CD4-positive, alpha-beta T cell (primary cell): ENCODE results near the gene SGTA. TPM values are rescaled to one million over a fixed set of nuclear protein-coding genes. Genes with fewer than 3 reads are reported as not detected.

Source experiments
- ATAC-seq: fragments of 200-7000 bp; cut with Tn5 transposase; one replicate; pipeline ENCODE4 v1.10.0; 2022; ENCODE audit warnings: mild to moderate bottlenecking; ENCODE audit not compliant: poor library complexity
- CTCF ChIA-PET: fragments of 350-600 bp; sonication (Branson Sonifier 250); formaldehyde crosslinking; loops from one replicate; lab custom pipeline; 2021; ENCODE audit warnings: antibody characterized with exemption, inconsistent platforms; lab: Charles Lee
- POLR2A ChIA-PET: fragments of 350-600 bp; sonication (Branson Sonifier 250); formaldehyde crosslinking; loops from one replicate; lab custom pipeline; 2021; ENCODE audit warnings: antibody characterized with exemption, inconsistent platforms; lab: Charles Lee
- DNase-seq, 14 experiments: peaks; one replicate each; pipeline ENCODE4 v3.0.0-alpha.2; 2013 to 2020; ENCODE audit warnings: mixed read lengths in 2 of 14
- H3K27ac ChIP-seq, 2 donors: one replicate each; pipeline versions ENCODE4 v1.5.1 to v1.7.0; 2013; ENCODE audit warnings: low read length in 2 of 2, low read depth in 1 of 2, mild to moderate bottlenecking in 1 of 2
- H3K27me3 ChIP-seq, 2 experiments: 1 replicate in 1 of 2; 2 replicates in 1 of 2; pipeline versions ENCODE4 v1.6.1 to v1.7.0; 2013; ENCODE audit warnings: low read length in 2 of 2, control low read depth in 1 of 2, mild to moderate bottlenecking in 1 of 2, moderate library complexity in 1 of 2; ENCODE audit not compliant: insufficient read depth in 2 of 2, control insufficient read depth in 1 of 2
- H3K36me3 ChIP-seq: one replicate; pipeline ENCODE4 v1.6.1; 2013; ENCODE audit warnings: low read length, control low read depth; ENCODE audit not compliant: insufficient read depth
- H3K4me1 ChIP-seq: one replicate; pipeline ENCODE4 v1.6.1; 2013; ENCODE audit warnings: low read length, control low read depth; ENCODE audit not compliant: insufficient read depth
- H3K4me3 ChIP-seq: one replicate; pipeline ENCODE4 v1.5.1; 2013; ENCODE audit warnings: mild to moderate bottlenecking, low read length, moderate library complexity
- H3K9me3 ChIP-seq, 2 experiments: 1 replicate in 1 of 2; 2 replicates in 1 of 2; pipeline versions ENCODE4 v1.6.1 to v1.7.0; 2013; ENCODE audit warnings: low read length in 2 of 2, mild to moderate bottlenecking in 2 of 2, control low read depth in 1 of 2, moderate library complexity in 1 of 2; ENCODE audit not compliant: control insufficient read depth in 1 of 2, insufficient read depth in 1 of 2
- H3K27ac Mint-ChIP-seq: one replicate; pipeline ENCODE4 v1.8.0; 2020; ENCODE audit warnings: mixed read lengths
- H3K27me3 Mint-ChIP-seq: one replicate; pipeline ENCODE4 v1.8.0; 2021; ENCODE audit warnings: mixed read lengths
- H3K36me3 Mint-ChIP-seq: one replicate; pipeline ENCODE4 v1.8.0; 2021; ENCODE audit warnings: low read depth, mixed read lengths
- H3K4me1 Mint-ChIP-seq: one replicate; pipeline ENCODE4 v1.8.0; 2021; ENCODE audit warnings: low read depth, mixed read lengths
- H3K4me3 Mint-ChIP-seq: one replicate; pipeline ENCODE4 v1.8.0; 2020; ENCODE audit warnings: mild to moderate bottlenecking, mixed read lengths
- H3K9me3 Mint-ChIP-seq: one replicate; pipeline ENCODE4 v1.8.0; 2020; ENCODE audit warnings: mixed read lengths
- intact Hi-C, 2 experiments: fragments of 100-400 bp; cut with DNase I in 1 of 2; cut with micrococcal nuclease in 1 of 2; formaldehyde crosslinking; loops; one replicate each; pipeline versions ENCODE4 v1.15.1 to v1.9.0; 2023 to 2025; cut with DNase I, micrococcal nuclease
- total RNA-seq, 174 experiments: library from RNA in 2 of 174; stranded (reverse) in 2 of 174; gene quantifications; one replicate each; pipeline ENCODE4 v1.2.3 and lab custom pipeline; 2021 to 2026
- TF ChIP-seq, protein P1 (sequence below): fragments of 200-600 bp; IDR thresholded peaks from one replicate; pipeline ENCODE4 v1.8.0; 2022; ENCODE audit warnings: antibody characterized with exemption, mild to moderate bottlenecking

The SGTA gene
- total RNA-seq, 2 experiments from 2014 or later: 28.3 to 29.7 TPM

DNA sequence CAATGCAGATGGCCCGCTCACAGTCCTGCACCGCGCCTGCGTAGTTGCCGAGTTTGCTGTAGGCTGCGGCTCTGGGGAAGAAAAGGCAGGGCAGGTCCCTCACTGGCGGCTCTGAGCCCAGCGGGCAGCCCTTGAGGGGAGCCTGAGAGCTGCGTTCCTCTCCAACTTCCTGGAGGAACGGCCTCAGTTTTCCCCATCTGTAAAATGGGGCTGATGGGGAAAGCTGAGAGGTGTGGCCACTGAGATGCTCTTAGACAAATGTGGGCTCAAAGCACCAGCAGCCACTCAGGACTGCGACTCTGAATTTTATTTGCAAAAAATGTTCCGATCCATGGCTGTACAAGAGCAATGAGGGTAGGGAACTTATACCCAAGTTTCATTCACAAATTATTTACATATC is 19.4 kb downstream of the SGTA start:
- DNase-seq (no peak), ATAC-seq (no peak)
- Histone ChIP-seq H3K27ac (no peak overlapping the region), H3K9me3 (no peaks in the 10 kb centered on the region), H3K4me1 (no peaks in the 10 kb centered on the region), H3K4me3 (no peak overlapping the region), H3K36me3 (peaks cover 72% of the 10 kb centered on the region), H3K27me3 (no peaks in the 10 kb centered on the region)
- TF ChIP-seq, protein P1, sequence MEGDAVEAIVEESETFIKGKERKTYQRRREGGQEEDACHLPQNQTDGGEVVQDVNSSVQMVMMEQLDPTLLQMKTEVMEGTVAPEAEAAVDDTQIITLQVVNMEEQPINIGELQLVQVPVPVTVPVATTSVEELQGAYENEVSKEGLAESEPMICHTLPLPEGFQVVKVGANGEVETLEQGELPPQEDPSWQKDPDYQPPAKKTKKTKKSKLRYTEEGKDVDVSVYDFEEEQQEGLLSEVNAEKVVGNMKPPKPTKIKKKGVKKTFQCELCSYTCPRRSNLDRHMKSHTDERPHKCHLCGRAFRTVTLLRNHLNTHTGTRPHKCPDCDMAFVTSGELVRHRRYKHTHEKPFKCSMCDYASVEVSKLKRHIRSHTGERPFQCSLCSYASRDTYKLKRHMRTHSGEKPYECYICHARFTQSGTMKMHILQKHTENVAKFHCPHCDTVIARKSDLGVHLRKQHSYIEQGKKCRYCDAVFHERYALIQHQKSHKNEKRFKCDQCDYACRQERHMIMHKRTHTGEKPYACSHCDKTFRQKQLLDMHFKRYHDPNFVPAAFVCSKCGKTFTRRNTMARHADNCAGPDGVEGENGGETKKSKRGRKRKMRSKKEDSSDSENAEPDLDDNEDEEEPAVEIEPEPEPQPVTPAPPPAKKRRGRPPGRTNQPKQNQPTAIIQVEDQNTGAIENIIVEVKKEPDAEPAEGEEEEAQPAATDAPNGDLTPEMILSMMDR: no peak
- Mint-ChIP-seq H3K4me3 (no peak overlapping the region), H3K9me3 (no peaks in the 10 kb centered on the region), H3K27ac (no peak overlapping the region), H3K27me3 (no peaks in the 10 kb centered on the region), H3K4me1 (peaks cover 5% of the 10 kb centered on the region), H3K36me3 (peaks cover 43% of the 10 kb centered on the region)
- ChIA-PET POLR2A (no interaction called here), CTCF (no interaction called here)
- intact Hi-C loops: no loop called here

DNA sequence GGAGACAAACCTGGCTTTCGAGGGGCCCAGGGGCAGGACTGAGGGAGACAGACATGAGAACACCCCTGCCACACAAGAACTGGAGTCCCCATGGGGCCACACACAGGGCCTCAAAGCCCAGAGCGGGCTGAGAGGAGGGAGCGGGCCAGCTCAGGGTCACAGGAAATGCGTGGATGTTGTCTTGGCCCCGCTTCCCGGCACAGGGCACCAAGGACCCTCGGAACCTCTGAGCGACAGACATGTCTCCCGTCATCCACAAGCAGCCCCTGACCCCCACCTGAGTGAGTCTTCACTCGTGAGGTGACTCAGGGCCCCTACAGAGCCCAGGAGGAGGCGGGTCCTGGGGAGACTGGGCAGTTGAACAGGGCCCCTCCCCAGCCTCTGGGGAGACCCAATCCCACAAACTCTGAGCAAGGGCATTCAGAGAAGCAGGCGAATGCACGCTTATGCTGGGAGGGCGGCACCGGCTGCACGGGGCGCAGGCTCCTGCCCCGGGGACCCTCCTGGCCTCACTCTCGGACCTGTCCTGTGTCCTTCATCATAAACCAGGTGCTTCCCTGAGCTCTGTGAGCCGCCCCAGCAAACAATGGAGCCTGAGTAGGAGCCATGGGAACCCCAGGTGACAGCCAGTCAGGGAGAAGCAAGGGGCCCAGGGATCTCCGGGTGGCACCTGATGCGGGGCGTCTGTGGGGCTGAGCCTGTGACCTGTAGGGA is 20.1 kb downstream of the SGTA start:
- H3K4me1 Mint-ChIP-seq: peaks cover 5% of the 10 kb centered on the region
- no peaks in the 10 kb centered on the region for H3K27me3 ChIP-seq
- ChIA-PET CTCF (no interaction called here), POLR2A (no interaction called here)
- peaks cover 67% of the 10 kb centered on the region for H3K36me3 ChIP-seq
- peaks cover 47% of the 10 kb centered on the region for H3K36me3 Mint-ChIP-seq
- ATAC-seq (no peak), DNase-seq (no peak)
- H3K4me3 Mint-ChIP-seq: no peak overlapping the region
- H3K27me3 Mint-ChIP-seq: no peaks in the 10 kb centered on the region
- no peaks in the 10 kb centered on the region for H3K9me3 Mint-ChIP-seq
- TF ChIP-seq, protein P1: no peak
- no peaks in the 10 kb centered on the region for H3K4me1 ChIP-seq
- H3K27ac Mint-ChIP-seq: no peak overlapping the region
- intact Hi-C loops: no loop called here
- no peak overlapping the region for H3K27ac ChIP-seq
- H3K9me3 ChIP-seq: no peaks in the 10 kb centered on the region
- H3K4me3 ChIP-seq: no peak overlapping the region

DNA sequence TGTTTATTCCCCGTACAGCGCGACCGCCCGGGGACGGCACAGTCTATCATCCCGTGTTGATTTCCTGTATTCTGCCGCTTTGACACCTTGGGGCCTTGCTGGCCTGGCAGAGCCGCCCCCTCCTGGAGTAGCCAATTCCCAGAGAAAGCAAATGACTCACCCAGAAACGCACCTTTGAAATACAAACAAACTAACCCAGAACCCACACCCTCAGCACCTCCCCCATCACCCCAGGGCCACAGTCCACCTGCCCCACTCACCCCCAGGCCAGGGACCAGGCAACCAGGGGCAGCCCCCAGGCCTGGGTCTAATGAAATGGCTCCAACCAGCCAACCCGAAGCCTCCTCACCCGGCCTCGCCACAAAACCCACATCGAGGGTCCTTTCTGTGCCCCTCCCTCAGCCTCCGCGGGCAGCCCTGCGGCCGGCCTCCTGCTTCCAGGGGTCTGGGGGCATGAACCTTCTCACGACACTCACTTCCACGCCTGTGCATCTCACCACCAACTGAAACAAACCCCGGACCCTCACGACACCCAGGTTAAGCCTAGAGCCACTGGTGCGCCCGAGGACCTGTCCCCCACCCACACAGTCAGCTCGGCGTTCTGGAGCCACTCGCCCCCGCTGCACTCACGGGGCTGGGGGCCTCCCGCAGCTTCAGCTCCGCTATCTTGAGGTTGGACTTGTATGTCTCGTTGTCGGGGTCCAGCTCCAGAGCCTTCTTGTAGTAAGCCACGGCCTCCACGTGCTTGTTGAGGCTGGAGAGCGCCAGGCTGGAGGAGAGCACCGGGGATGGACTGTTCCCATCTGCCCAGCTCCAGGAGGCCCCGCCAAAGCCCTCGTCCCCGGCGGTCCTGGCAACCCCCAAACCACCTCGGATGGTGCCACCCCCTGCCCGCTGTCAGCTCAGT is 20.9 kb downstream of the SGTA start:
- Mint-ChIP-seq H3K4me1 (peaks cover 5% of the 10 kb centered on the region), H3K9me3 (no peaks in the 10 kb centered on the region), H3K27ac (no peak overlapping the region), H3K27me3 (no peaks in the 10 kb centered on the region), H3K36me3 (peaks cover 54% of the 10 kb centered on the region), H3K4me3 (no peak overlapping the region)
- CTCF ChIA-PET: no interaction called here
- intact Hi-C loops: no loop called here
- no peak overlapping the region for H3K27ac ChIP-seq
- ATAC-seq: no peak
- no peak for DNase-seq
- TF ChIP-seq, protein P1: no peak
- H3K9me3 ChIP-seq: no peaks in the 10 kb centered on the region
- POLR2A ChIA-PET: no interaction called here
- H3K4me3 ChIP-seq: no peak overlapping the region
- H3K36me3 ChIP-seq: peaks cover 64% of the 10 kb centered on the region
- H3K27me3 ChIP-seq: no peaks in the 10 kb centered on the region
- H3K4me1 ChIP-seq: no peaks in the 10 kb centered on the region
